HepG2 (cell line): ENCODE data around the gene LRRC15. TPM values are rescaled to one million over a fixed set of nuclear protein-coding genes. Genes with fewer than 3 reads are reported as not detected.

Experiments
- ATAC-seq: fragments of 200-7000 bp; cut with Tn5 transposase; 3 replicates; pipeline ENCODE4 v1.9.1; 2020; ENCODE audit warnings: mild to moderate bottlenecking, moderate library complexity
- BruUV-seq: library from RNA; stranded (reverse); fragments of 400-500 nt; replicated peaks from 2 replicates; lab custom pipeline; 2021; lab: Mats Ljungman, UMichigan
- CTCF ChIA-PET: fragments of 300-600 bp; formaldehyde crosslinking; extraction: SDS; loops from one replicate; lab custom pipeline; 2021; ENCODE audit warnings: low total read pairs, inconsistent platforms, low intra/inter-chr PET ratio; lab: Yijun Ruan, JAX
- POLR2A ChIA-PET: fragments of 350-600 bp; sonication (Branson Sonifier 250); formaldehyde crosslinking; loops from one replicate; lab custom pipeline; 2020; ENCODE audit warnings: antibody characterized with exemption, inconsistent platforms; lab: Yijun Ruan, JAX
- DNase-seq: peaks from one replicate; pipeline ENCODE4 v3.0.0-alpha.2; 2015; ENCODE audit warnings: low spot score
- FAIRE-seq: peaks from 3 replicates; lab custom pipeline; 2011; peaks lifted over from hg19 to GRCh38; lab: Jason Lieb, UNC
- H2AFZ ChIP-seq: one replicate; pipeline ENCODE4 v1.6.1; 2011; ENCODE audit warnings: low read length, inconsistent platforms
- H3K27ac ChIP-seq: fragments of 300-600 bp; 3 replicates; pipeline ENCODE4 v1.8.0; 2011; ENCODE audit warnings: mixed run types, mild to moderate bottlenecking, mixed read lengths, low read length, inconsistent platforms; ENCODE audit not compliant: insufficient read depth; ENCODE audit errors: extremely low read length
- H3K27me3 ChIP-seq, 2 experiments: fragments of 200-600 bp in 1 of 2; 2 replicates in 1 of 2; 3 replicates in 1 of 2; pipeline versions ENCODE4 v1.6.0 to v1.8.0; 2011; ENCODE audit warnings: low read length in 2 of 2, mild to moderate bottlenecking in 2 of 2, moderate library complexity in 2 of 2, inconsistent platforms in 1 of 2; ENCODE audit not compliant: insufficient read depth in 2 of 2, control insufficient read depth in 1 of 2
- H3K36me3 ChIP-seq, 2 experiments: fragments of 200-600 bp in 1 of 2; replicated peaks in 1 of 2; 2 replicates in 1 of 2; 3 replicates in 1 of 2; pipeline versions ENCODE4 v1.5.1 to v1.8.0; 2011; ENCODE audit warnings: low read length in 2 of 2, inconsistent platforms in 1 of 2; ENCODE audit not compliant: insufficient read depth in 2 of 2, control insufficient read depth in 1 of 2
- H3K4me1 ChIP-seq: 2 replicates; pipeline ENCODE4 v1.5.1; 2012; ENCODE audit warnings: low read length, inconsistent platforms; ENCODE audit not compliant: insufficient read depth
- H3K4me2 ChIP-seq: 2 replicates; pipeline ENCODE4 v1.6.0; 2011; ENCODE audit warnings: low read depth, low read length, inconsistent platforms
- H3K4me3 ChIP-seq, 3 experiments: fragments of 200-600 bp in 1 of 3; sonication (generic), shearing (Covaris generic) in 1 of 3; replicated peaks in 1 of 3; 2 replicates each; pipeline ENCODE4 v1.5.1; 2011 to 2016; ENCODE audit warnings: low read length in 3 of 3, inconsistent platforms in 2 of 3, low read depth in 2 of 3, mild to moderate bottlenecking in 2 of 3, control low read depth in 1 of 3, mixed read lengths in 1 of 3; ENCODE audit not compliant: insufficient read depth in 1 of 3
- H3K79me2 ChIP-seq: one replicate; pipeline ENCODE4 v1.6.1; 2011; ENCODE audit warnings: low read length, inconsistent platforms; ENCODE audit not compliant: insufficient read depth
- H3K9ac ChIP-seq: 2 replicates; pipeline ENCODE4 v1.6.0; 2011; ENCODE audit warnings: mild to moderate bottlenecking, low read depth, low read length, inconsistent platforms; ENCODE audit not compliant: insufficient read depth
- H3K9me3 ChIP-seq: 2 replicates; pipeline ENCODE4 v1.5.1; 2012; ENCODE audit warnings: mild to moderate bottlenecking, low read length
- H4K20me1 ChIP-seq: 2 replicates; pipeline ENCODE4 v1.6.0; 2011; ENCODE audit warnings: inconsistent platforms, mild to moderate bottlenecking, low read length, moderate library complexity; ENCODE audit not compliant: insufficient read depth
- HNF1B ChIP-seq: sonication (generic); formaldehyde crosslinking; IDR thresholded peaks from 2 replicates; pipeline ENCODE4 v1.5.1; 2020; ENCODE audit warnings: mild to moderate bottlenecking, moderate library complexity, missing genetic modification reagents
- MEF2D ChIP-seq: sonication (generic); formaldehyde crosslinking; IDR thresholded peaks from 2 replicates; pipeline ENCODE4 v1.5.1; 2020; ENCODE audit warnings: mild to moderate bottlenecking, missing genetic modification reagents
- TFE3 ChIP-seq: IDR thresholded peaks from 2 replicates; pipeline ENCODE4 v1.6.1; 2016
- THAP11 ChIP-seq: IDR thresholded peaks from 2 replicates; pipeline ENCODE4 v1.6.1; 2016; ENCODE audit warnings: missing biosample characterization, missing genetic modification reagents
- ZNF777 ChIP-seq: sonication (generic); formaldehyde crosslinking; IDR thresholded peaks from 2 replicates; pipeline ENCODE4 v1.4.0; 2020; ENCODE audit warnings: missing genetic modification reagents
- ZSCAN22 ChIP-seq: sonication (generic); formaldehyde crosslinking; IDR thresholded peaks from 2 replicates; pipeline ENCODE4 v1.4.0; 2020; ENCODE audit warnings: mild to moderate bottlenecking, missing genetic modification reagents
- WGBS: methylation state at CpG from one replicate; pipeline ENCODE4 v1.1.6; 2017; ENCODE audit warnings: low lambda C conversion rate; 5-methylcytosine and 5-hydroxymethylcytosine counted together
- in situ Hi-C: cut with HindIII; loops from 2 replicates; pipeline ENCODE4 v1.10.0; 2017; ENCODE audit warnings: low pct_unique_long_range_greater_than_20kb; ENCODE audit not compliant: extremely low pct_ligation_motif_present
- intact Hi-C: fragments of 100-400 bp; cut with micrococcal nuclease; formaldehyde crosslinking; loops from one replicate; pipeline ENCODE4 v1.10.0; 2022; ENCODE audit not compliant: unreplicated experiment
- polyA plus RNA-seq, 8 experiments: library from polyadenylated mRNA; depleted of rRNA in 3 of 8; stranded (reverse) in 7 of 8; unstranded in 1 of 8; fragments of >200 nt; fragmentation: Illumina TruSeq in 4 of 8; extraction: Trizol in 4 of 8; gene quantifications; 2 replicates each; pipeline versions ENCODE4 v1.2.1 to v1.2.3, GENCODE V29; 2011 to 2016; ENCODE audit warnings: low read depth in 4 of 8, missing spikeins in 1 of 8, mixed read lengths in 1 of 8; ENCODE audit not compliant: insufficient read depth in 1 of 8
- total RNA-seq, 5 experiments: library from RNA; depleted of rRNA; stranded (reverse); fragments of >200 nt; fragmentation: Illumina TruSeq; extraction: Trizol; gene quantifications; 2 replicates each; pipeline ENCODE4 v1.2.3, GENCODE V29; 2016; ENCODE audit warnings: low read depth in 1 of 5
- TF ChIP-seq, protein P1 (sequence below): sonication (generic); formaldehyde crosslinking; IDR thresholded peaks from 2 replicates; pipeline ENCODE4 v1.4.0; 2020; ENCODE audit warnings: missing genetic modification reagents
- TF ChIP-seq, protein P2 (sequence below): sonication (generic); formaldehyde crosslinking; IDR thresholded peaks from 2 replicates; pipeline ENCODE4 v1.5.0; 2020; ENCODE audit warnings: mild to moderate bottlenecking, missing genetic modification reagents, borderline replicate concordance

Gene LRRC15
- total and polyA plus RNA-seq, 2 of the 13 experiments (the other 11 are each of a cell fraction or from before 2014, with no cell fraction given), result not detected

DNA sequence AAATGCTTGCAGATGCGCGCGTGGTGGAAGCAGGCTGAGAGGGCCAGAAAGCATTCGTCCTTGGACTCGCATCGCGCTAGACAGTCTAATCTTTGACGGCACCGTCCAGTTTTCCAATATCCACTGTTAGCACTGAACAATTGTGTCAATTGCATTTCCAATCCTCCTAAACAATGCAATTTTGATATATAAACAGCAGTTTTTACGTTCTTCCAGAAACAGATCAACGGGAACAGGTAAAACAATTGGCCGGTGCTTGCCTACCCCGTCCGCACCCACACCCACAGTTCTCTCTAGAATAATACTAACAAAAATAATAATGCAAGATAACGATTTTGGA lies 35.6 kb downstream of the LRRC15 start:
- POLR2A ChIA-PET, result interaction anchor here (1.4 kb wide), 2 partner anchors 17 to 63 kb away, joined by 5 to 6 read pairs; partner anchors contain the start of gene CPN2
- H3K4me1 ChIP-seq, result peaks cover 52% of the 10 kb centered on the region
- DNase-seq (no peak), ATAC-seq (no peak), FAIRE-seq (no peak)
- intact Hi-C loops, result loop anchor here (1.0 to 5.0 kb wide), 2 partner anchors 70 to 258 kb away; no protein-coding TSS in a partner anchor
- in situ Hi-C loops, result loop anchor here (5.0 kb wide), 2 partner anchors 68 to 263 kb away; no protein-coding TSS in a partner anchor
- no peaks in the 10 kb centered on the region for H3K27me3 ChIP-seq
- no peak overlapping the region for H2AFZ ChIP-seq
- H3K9ac ChIP-seq, result no peak overlapping the region; the same call in 1 of the 2 replicates
- peak overlapping the region; percentile 87 for H3K27ac ChIP-seq
- no peaks in the 10 kb centered on the region for H3K79me2 ChIP-seq
- CTCF ChIA-PET, result interaction anchor here (2.0 to 2.8 kb wide), 2 partner anchors 10 to 71 kb away, joined by 9 to 42 read pairs; no protein-coding TSS in a partner anchor
- no peaks in the 10 kb centered on the region for H3K36me3 ChIP-seq
- BruUV-seq, result TSS peak; percentile 50
- 30% methylated on average over 12 of the region's 15 CpGs for WGBS
- peak overlapping the region; percentile 80 for H3K4me2 ChIP-seq
- H3K9me3 ChIP-seq, result no peaks in the 10 kb centered on the region
- TF ChIP-seq ZNF777 (CRISPR knock-in tag) (peak; percentile 37), TFE3 (0 out of 2 replicates have a peak, but pooled peaks have one; percentile 23), MEF2D (peak; percentile 11; the same call in 1 of the 2 replicates), THAP11 (0 out of 2 replicates have a peak, but pooled peaks have one; percentile 2), HNF1B (CRISPR knock-in tag) (0 out of 2 replicates have a peak, but pooled peaks have one; percentile 55), ZSCAN22 (CRISPR knock-in tag) (no peak)
- TF ChIP-seq, protein P1, sequence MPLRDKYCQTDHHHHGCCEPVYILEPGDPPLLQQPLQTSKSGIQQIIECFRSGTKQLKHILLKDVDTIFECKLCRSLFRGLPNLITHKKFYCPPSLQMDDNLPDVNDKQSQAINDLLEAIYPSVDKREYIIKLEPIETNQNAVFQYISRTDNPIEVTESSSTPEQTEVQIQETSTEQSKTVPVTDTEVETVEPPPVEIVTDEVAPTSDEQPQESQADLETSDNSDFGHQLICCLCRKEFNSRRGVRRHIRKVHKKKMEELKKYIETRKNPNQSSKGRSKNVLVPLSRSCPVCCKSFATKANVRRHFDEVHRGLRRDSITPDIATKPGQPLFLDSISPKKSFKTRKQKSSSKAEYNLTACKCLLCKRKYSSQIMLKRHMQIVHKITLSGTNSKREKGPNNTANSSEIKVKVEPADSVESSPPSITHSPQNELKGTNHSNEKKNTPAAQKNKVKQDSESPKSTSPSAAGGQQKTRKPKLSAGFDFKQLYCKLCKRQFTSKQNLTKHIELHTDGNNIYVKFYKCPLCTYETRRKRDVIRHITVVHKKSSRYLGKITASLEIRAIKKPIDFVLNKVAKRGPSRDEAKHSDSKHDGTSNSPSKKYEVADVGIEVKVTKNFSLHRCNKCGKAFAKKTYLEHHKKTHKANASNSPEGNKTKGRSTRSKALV (CRISPR knock-in tag), result no peak
- TF ChIP-seq, protein P2, sequence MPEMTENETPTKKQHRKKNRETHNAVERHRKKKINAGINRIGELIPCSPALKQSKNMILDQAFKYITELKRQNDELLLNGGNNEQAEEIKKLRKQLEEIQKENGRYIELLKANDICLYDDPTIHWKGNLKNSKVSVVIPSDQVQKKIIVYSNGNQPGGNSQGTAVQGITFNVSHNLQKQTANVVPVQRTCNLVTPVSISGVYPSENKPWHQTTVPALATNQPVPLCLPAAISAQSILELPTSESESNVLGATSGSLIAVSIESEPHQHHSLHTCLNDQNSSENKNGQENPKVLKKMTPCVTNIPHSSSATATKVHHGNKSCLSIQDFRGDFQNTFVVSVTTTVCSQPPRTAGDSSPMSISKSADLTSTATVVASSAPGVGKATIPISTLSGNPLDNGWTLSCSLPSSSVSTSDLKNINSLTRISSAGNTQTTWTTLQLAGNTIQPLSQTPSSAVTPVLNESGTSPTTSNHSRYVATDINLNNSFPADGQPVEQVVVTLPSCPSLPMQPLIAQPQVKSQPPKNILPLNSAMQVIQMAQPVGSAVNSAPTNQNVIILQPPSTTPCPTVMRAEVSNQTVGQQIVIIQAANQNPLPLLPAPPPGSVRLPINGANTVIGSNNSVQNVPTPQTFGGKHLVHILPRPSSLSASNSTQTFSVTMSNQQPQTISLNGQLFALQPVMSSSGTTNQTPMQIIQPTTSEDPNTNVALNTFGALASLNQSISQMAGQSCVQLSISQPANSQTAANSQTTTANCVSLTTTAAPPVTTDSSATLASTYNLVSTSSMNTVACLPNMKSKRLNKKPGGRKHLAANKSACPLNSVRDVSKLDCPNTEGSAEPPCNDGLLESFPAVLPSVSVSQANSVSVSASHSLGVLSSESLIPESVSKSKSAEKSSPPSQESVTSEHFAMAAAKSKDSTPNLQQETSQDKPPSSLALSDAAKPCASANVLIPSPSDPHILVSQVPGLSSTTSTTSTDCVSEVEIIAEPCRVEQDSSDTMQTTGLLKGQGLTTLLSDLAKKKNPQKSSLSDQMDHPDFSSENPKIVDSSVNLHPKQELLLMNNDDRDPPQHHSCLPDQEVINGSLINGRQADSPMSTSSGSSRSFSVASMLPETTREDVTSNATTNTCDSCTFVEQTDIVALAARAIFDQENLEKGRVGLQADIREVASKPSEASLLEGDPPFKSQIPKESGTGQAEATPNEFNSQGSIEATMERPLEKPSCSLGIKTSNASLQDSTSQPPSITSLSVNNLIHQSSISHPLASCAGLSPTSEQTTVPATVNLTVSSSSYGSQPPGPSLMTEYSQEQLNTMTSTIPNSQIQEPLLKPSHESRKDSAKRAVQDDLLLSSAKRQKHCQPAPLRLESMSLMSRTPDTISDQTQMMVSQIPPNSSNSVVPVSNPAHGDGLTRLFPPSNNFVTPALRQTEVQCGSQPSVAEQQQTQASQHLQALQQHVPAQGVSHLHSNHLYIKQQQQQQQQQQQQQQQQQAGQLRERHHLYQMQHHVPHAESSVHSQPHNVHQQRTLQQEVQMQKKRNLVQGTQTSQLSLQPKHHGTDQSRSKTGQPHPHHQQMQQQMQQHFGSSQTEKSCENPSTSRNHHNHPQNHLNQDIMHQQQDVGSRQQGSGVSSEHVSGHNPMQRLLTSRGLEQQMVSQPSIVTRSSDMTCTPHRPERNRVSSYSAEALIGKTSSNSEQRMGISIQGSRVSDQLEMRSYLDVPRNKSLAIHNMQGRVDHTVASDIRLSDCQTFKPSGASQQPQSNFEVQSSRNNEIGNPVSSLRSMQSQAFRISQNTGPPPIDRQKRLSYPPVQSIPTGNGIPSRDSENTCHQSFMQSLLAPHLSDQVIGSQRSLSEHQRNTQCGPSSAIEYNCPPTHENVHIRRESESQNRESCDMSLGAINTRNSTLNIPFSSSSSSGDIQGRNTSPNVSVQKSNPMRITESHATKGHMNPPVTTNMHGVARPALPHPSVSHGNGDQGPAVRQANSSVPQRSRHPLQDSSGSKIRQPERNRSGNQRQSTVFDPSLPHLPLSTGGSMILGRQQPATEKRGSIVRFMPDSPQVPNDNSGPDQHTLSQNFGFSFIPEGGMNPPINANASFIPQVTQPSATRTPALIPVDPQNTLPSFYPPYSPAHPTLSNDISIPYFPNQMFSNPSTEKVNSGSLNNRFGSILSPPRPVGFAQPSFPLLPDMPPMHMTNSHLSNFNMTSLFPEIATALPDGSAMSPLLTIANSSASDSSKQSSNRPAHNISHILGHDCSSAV (CRISPR knock-in tag), result 0 out of 2 replicates have a peak, but pooled peaks have one; percentile 0
- H4K20me1 ChIP-seq, result no peaks in the 10 kb centered on the region
- peak overlapping the region in 1 of 3 experiments; percentile 61; a peak in 1 of 6 replicates for H3K4me3 ChIP-seq
